Erythroblast (primary cell): ENCODE data around the gene USHBP1.

Experiments
- GATA1 ChIP-seq: IDR thresholded peaks from 2 replicates; pipeline ENCODE4 v1.6.1; 2011; ENCODE audit warnings: low read depth, mild to moderate bottlenecking, control low read depth, low read length, moderate library complexity
- POLR2A ChIP-seq: IDR thresholded peaks from 2 replicates; pipeline ENCODE4 v1.6.1; 2011; ENCODE audit warnings: mild to moderate bottlenecking, low read length

DNA sequence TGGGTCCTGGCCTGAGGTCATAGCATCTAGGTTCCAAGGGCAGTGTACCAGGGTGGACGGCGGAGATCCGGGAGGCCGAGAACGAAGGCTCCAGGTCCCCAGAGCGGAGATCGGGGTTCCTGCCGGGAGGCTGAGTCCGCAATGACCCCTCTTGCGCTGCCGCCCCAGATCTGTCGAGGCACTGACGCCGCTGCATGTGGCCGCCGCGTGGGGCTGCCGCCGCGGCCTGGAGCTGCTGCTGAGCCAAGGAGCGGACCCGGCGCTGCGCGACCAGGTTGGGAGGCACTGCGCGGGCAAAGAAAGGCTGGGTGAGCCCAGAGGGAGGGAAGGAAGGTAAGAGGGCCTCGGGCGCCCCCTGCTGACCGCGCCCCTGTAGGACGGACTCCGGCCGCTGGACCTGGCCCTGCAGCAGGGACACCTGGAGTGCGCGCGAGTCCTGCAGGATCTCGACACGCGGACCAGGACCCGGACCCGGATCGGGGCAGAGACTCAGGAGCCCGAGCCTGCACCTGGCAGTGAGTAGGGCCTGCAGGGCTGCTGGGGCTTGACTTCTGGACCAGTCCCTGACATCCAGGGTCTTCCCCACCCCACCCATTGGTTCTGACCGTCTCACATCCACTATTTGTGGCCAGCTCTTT, 18.1 kb upstream of the USHBP1 start:
- TF ChIP-seq POLR2A (peak; percentile 74), GATA1 (no peak)
